Breast epithelium (tissue), 3 donors: ENCODE measurements around the gene NRXN3.

ENCODE experiments used
- POLR2A ChIP-seq: fragments of 450-650 bp; IDR thresholded peaks from one replicate; pipeline ENCODE4 v1.6.1; 2016; ENCODE audit warnings: antibody characterized with exemption, mild to moderate bottlenecking, moderate library complexity
- POLR2AphosphoS5 ChIP-seq, 3 donors: sonication (generic); formaldehyde crosslinking; IDR thresholded peaks; one replicate each; pipeline ENCODE4 v1.6.1; 2017; ENCODE audit warnings: antibody characterized with exemption in 3 of 3
- TF ChIP-seq, protein P1 (sequence below), 3 donors: fragments of 450-650 bp; IDR thresholded peaks; one replicate each; pipeline ENCODE4 v1.5.1; 2016 to 2017; ENCODE audit warnings: antibody characterized with exemption in 3 of 3, mild to moderate bottlenecking in 3 of 3, moderate library complexity in 3 of 3

DNA sequence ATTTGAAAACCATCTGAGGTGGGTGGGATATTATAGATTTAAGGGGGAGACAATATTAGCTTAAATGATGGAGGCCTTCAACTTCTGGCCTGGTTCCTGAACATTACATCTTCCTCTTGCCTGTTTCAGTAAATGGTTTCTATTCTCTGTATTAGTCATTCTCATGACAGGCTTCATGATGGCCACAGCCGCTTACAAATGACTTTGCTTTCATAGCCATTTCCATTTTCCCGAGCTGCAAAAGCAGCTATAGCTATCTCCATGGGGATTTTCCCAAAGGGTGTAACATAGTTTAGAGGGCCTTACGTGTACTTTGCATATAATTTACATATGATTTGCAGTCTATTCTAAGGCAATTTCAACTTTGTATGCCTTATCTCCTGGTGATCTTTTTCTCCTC, 121.8 kb downstream of the NRXN3 start:
- TF ChIP-seq, protein P1, sequence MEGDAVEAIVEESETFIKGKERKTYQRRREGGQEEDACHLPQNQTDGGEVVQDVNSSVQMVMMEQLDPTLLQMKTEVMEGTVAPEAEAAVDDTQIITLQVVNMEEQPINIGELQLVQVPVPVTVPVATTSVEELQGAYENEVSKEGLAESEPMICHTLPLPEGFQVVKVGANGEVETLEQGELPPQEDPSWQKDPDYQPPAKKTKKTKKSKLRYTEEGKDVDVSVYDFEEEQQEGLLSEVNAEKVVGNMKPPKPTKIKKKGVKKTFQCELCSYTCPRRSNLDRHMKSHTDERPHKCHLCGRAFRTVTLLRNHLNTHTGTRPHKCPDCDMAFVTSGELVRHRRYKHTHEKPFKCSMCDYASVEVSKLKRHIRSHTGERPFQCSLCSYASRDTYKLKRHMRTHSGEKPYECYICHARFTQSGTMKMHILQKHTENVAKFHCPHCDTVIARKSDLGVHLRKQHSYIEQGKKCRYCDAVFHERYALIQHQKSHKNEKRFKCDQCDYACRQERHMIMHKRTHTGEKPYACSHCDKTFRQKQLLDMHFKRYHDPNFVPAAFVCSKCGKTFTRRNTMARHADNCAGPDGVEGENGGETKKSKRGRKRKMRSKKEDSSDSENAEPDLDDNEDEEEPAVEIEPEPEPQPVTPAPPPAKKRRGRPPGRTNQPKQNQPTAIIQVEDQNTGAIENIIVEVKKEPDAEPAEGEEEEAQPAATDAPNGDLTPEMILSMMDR (IDR thresholded peaks at IDR 0.05), result no peak
- TF ChIP-seq POLR2A (no peak), POLR2AphosphoS5 (IDR thresholded peaks at IDR 0.05) (no peak)
